SK-MEL-5 (cell line): ENCODE results near the gene HNRNPAB. TPM values are rescaled to one million over a fixed set of nuclear protein-coding genes. Genes with fewer than 3 reads are reported as not detected.
"Not testable (repeated sequence)": the region's sequence is repeated elsewhere in the genome, so short reads cannot be mapped to it uniquely, and the experiment has no call there.

Experiments used
- DNase-seq: peaks from one replicate; pipeline ENCODE4 v3.0.0-alpha.2; 2016; ENCODE audit warnings: low read depth, low spot score
- in situ Hi-C: cut with HindIII; loops from 2 replicates; pipeline ENCODE4 v1.10.0; 2016; ENCODE audit warnings: low sequenced_read_pairs, high pct_unique_total_duplicates, low pct_unique_long_range_greater_than_20kb
- total RNA-seq: library from RNA; depleted of rRNA; stranded (reverse); fragments of >200 nt; shearing (Covaris generic); gene quantifications from 2 replicates; pipeline ENCODE4 v1.2.3, GENCODE V29; 2014

HNRNPAB gene
- total RNA-seq, 1 experiment from 2014 or later: 52.1 TPM

- in situ Hi-C loops: no loop called here
- DNase-seq: no peak
Observed at GRCh38 chr5:178221853-178222252, 17.5 kb downstream of the HNRNPAB start.

GRCh38 chr5:178222292-178222691 lies 18.0 kb downstream of the HNRNPAB start:
- no peak for DNase-seq
- in situ Hi-C loops: no loop called here

- in situ Hi-C loops: no loop called here
- no peak for DNase-seq
Observed at GRCh38 chr5:178223196-178223773, 19.0 kb downstream of the HNRNPAB start.

GRCh38 chr5:178223828-178224335 lies 19.5 kb downstream of the HNRNPAB start:
- no peak for DNase-seq
- in situ Hi-C loops: no loop called here

GRCh38 chr5:178224403-178224802 lies 20.1 kb downstream of the HNRNPAB start:
- DNase-seq: no peak
- in situ Hi-C loops: no loop called here

GRCh38 chr5:178225174-178225573 lies 20.8 kb downstream of the HNRNPAB start:
- no peak for DNase-seq
- in situ Hi-C loops: no loop called here

- DNase-seq: no peak
- in situ Hi-C loops: no loop called here
Observed at GRCh38 chr5:178227138-178227659, 22.9 kb downstream of the HNRNPAB start.

GRCh38 chr5:178227929-178228328 lies 23.6 kb downstream of the HNRNPAB start:
- DNase-seq: no peak
- in situ Hi-C loops: no loop called here

- no peak for DNase-seq
- in situ Hi-C loops: no loop called here
Observed at GRCh38 chr5:178228609-178229008, 24.3 kb downstream of the HNRNPAB start.

- DNase-seq, in situ Hi-C loops: not testable (repeated sequence)
Observed at GRCh38 chr5:178229111-178229510, 24.8 kb downstream of the HNRNPAB start.

- in situ Hi-C loops: no loop called here
- DNase-seq: no peak
Observed at GRCh38 chr5:178229861-178230260, 25.5 kb downstream of the HNRNPAB start.

GRCh38 chr5:178230879-178231538 lies 26.7 kb downstream of the HNRNPAB start:
- DNase-seq: no peak
- in situ Hi-C loops: no loop called here

GRCh38 chr5:178231539-178232123 lies 27.3 kb downstream of the HNRNPAB start:
- DNase-seq: no peak
- in situ Hi-C loops: no loop called here

GRCh38 chr5:178232124-178232919 lies 28.0 kb downstream of the HNRNPAB start, which contains the start of gene PHYKPL:
Gene PHYKPL (minus strand): TSS chr5:178232802. CDS start chr5:178232550, 252 bp downstream.
- DNase-seq: peak; percentile 56
- in situ Hi-C loops: no loop called here

GRCh38 chr5:178232920-178233429 lies 28.6 kb downstream of the HNRNPAB start:
- in situ Hi-C loops: no loop called here
- DNase-seq: no peak

GRCh38 chr5:178234121-178234749 lies 29.9 kb downstream of the HNRNPAB start:
- DNase-seq: no peak
- in situ Hi-C loops: no loop called here
